B cell (primary cell): ENCODE results near the gene RSPO4.

ENCODE experiments used
- EZH2 ChIP-seq: IDR thresholded peaks from 2 replicates; pipeline ENCODE4 v1.6.1; 2012; ENCODE audit warnings: borderline replicate concordance, low read depth, mild to moderate bottlenecking, moderate library complexity, low read length; ENCODE audit not compliant: insufficient read depth, poor library complexity, severe bottlenecking
- TF ChIP-seq, protein P1 (sequence below): fragments of 200-600 bp; IDR thresholded peaks from one replicate; pipeline ENCODE4 v1.8.0; 2022; ENCODE audit warnings: antibody characterized with exemption, mild to moderate bottlenecking

- TF ChIP-seq EZH2: no peak
- TF ChIP-seq, protein P1, sequence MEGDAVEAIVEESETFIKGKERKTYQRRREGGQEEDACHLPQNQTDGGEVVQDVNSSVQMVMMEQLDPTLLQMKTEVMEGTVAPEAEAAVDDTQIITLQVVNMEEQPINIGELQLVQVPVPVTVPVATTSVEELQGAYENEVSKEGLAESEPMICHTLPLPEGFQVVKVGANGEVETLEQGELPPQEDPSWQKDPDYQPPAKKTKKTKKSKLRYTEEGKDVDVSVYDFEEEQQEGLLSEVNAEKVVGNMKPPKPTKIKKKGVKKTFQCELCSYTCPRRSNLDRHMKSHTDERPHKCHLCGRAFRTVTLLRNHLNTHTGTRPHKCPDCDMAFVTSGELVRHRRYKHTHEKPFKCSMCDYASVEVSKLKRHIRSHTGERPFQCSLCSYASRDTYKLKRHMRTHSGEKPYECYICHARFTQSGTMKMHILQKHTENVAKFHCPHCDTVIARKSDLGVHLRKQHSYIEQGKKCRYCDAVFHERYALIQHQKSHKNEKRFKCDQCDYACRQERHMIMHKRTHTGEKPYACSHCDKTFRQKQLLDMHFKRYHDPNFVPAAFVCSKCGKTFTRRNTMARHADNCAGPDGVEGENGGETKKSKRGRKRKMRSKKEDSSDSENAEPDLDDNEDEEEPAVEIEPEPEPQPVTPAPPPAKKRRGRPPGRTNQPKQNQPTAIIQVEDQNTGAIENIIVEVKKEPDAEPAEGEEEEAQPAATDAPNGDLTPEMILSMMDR: no peak
Observed at GRCh38 chr20:995170-995569, 6.9 kb downstream of the RSPO4 start.
